ENCODE measurements around the gene TANGO2.

DNA sequence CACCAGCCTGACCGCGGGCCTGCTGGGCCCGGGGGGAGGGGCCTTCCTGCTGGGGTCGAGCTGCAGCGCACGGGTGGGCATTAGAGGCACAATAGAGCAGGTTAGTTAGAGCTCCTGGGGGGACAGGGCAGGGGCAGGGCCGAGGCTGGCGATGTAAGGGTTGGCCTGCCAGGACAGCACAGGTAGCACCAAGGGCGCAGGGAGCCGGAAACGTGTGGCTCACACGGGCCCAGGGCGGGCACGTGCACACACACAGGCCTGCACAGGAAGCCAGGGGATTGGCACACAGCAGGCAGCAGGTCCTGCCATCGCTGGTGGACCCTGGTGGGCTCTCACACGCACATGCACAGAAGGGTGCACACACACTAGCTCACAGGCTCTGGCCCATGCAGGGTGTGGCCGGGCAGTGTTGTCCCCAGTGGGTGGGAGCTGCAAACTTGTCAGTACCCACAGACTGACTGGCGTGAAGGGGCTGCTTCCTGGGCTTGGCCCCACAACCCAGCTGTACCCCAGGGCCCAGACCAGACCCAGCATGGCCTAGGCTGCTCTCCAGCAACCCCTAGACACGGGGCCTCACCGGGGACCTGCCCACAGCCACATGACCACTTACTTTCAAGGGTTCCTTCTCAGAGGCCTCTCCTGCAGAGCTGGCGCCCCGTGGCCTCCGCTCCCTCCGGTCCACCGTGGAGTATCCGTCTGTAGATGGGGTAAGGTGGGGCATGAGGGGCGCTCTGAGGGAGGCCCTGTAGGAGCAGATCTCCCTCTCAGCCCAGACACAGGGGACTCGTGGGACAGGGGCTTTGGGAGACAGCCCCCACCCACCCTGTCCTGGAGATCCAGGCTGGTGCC is 49.4 kb upstream of the TANGO2 start:
- TF ChIP-seq, protein P1, sequence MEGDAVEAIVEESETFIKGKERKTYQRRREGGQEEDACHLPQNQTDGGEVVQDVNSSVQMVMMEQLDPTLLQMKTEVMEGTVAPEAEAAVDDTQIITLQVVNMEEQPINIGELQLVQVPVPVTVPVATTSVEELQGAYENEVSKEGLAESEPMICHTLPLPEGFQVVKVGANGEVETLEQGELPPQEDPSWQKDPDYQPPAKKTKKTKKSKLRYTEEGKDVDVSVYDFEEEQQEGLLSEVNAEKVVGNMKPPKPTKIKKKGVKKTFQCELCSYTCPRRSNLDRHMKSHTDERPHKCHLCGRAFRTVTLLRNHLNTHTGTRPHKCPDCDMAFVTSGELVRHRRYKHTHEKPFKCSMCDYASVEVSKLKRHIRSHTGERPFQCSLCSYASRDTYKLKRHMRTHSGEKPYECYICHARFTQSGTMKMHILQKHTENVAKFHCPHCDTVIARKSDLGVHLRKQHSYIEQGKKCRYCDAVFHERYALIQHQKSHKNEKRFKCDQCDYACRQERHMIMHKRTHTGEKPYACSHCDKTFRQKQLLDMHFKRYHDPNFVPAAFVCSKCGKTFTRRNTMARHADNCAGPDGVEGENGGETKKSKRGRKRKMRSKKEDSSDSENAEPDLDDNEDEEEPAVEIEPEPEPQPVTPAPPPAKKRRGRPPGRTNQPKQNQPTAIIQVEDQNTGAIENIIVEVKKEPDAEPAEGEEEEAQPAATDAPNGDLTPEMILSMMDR (conservative IDR thresholded peaks at IDR 0.05), result no peak
- no peak for TF ChIP-seq ZFX (IDR thresholded peaks at IDR 0.05)

Data from C4-2B (cell line).